HepG2 (cell line): Measurements from ENCODE around the gene HOXA4. TPM values are rescaled to one million over a fixed set of nuclear protein-coding genes. Genes with fewer than 3 reads are reported as not detected.

Experiments
- ATAC-seq: fragments of 200-7000 bp; cut with Tn5 transposase; 3 replicates; pipeline ENCODE4 v1.9.1; 2020; ENCODE audit warnings: mild to moderate bottlenecking, moderate library complexity
- BruUV-seq: library from RNA; stranded (reverse); fragments of 400-500 nt; replicated peaks from 2 replicates; lab custom pipeline; 2021; lab: Mats Ljungman, UMichigan
- CTCF ChIA-PET: fragments of 300-600 bp; formaldehyde crosslinking; extraction: SDS; loops from one replicate; lab custom pipeline; 2021; ENCODE audit warnings: low total read pairs, inconsistent platforms, low intra/inter-chr PET ratio; lab: Yijun Ruan, JAX
- POLR2A ChIA-PET: fragments of 350-600 bp; sonication (Branson Sonifier 250); formaldehyde crosslinking; loops from one replicate; lab custom pipeline; 2020; ENCODE audit warnings: antibody characterized with exemption, inconsistent platforms; lab: Yijun Ruan, JAX
- DNase-seq: peaks from one replicate; pipeline ENCODE4 v3.0.0-alpha.2; 2015; ENCODE audit warnings: low spot score
- FAIRE-seq: peaks from 3 replicates; lab custom pipeline; 2011; peaks lifted over from hg19 to GRCh38; lab: Jason Lieb, UNC
- H2AFZ ChIP-seq: one replicate; pipeline ENCODE4 v1.6.1; 2011; ENCODE audit warnings: low read length, inconsistent platforms
- H3K27ac ChIP-seq: fragments of 300-600 bp; 3 replicates; pipeline ENCODE4 v1.8.0; 2011; ENCODE audit warnings: mixed run types, mild to moderate bottlenecking, mixed read lengths, low read length, inconsistent platforms; ENCODE audit not compliant: insufficient read depth; ENCODE audit errors: extremely low read length
- H3K27me3 ChIP-seq, 2 experiments: fragments of 200-600 bp in 1 of 2; 2 replicates in 1 of 2; 3 replicates in 1 of 2; pipeline versions ENCODE4 v1.6.0 to v1.8.0; 2011; ENCODE audit warnings: low read length in 2 of 2, mild to moderate bottlenecking in 2 of 2, moderate library complexity in 2 of 2, inconsistent platforms in 1 of 2; ENCODE audit not compliant: insufficient read depth in 2 of 2, control insufficient read depth in 1 of 2
- H3K36me3 ChIP-seq, 2 experiments: fragments of 200-600 bp in 1 of 2; replicated peaks in 1 of 2; 2 replicates in 1 of 2; 3 replicates in 1 of 2; pipeline versions ENCODE4 v1.5.1 to v1.8.0; 2011; ENCODE audit warnings: low read length in 2 of 2, inconsistent platforms in 1 of 2; ENCODE audit not compliant: insufficient read depth in 2 of 2, control insufficient read depth in 1 of 2
- H3K4me1 ChIP-seq: 2 replicates; pipeline ENCODE4 v1.5.1; 2012; ENCODE audit warnings: low read length, inconsistent platforms; ENCODE audit not compliant: insufficient read depth
- H3K4me2 ChIP-seq: 2 replicates; pipeline ENCODE4 v1.6.0; 2011; ENCODE audit warnings: low read depth, low read length, inconsistent platforms
- H3K4me3 ChIP-seq, 3 experiments: fragments of 200-600 bp in 1 of 3; sonication (generic), shearing (Covaris generic) in 1 of 3; replicated peaks in 1 of 3; 2 replicates each; pipeline ENCODE4 v1.5.1; 2011 to 2016; ENCODE audit warnings: low read length in 3 of 3, inconsistent platforms in 2 of 3, low read depth in 2 of 3, mild to moderate bottlenecking in 2 of 3, control low read depth in 1 of 3, mixed read lengths in 1 of 3; ENCODE audit not compliant: insufficient read depth in 1 of 3
- H3K79me2 ChIP-seq: one replicate; pipeline ENCODE4 v1.6.1; 2011; ENCODE audit warnings: low read length, inconsistent platforms; ENCODE audit not compliant: insufficient read depth
- H3K9ac ChIP-seq: 2 replicates; pipeline ENCODE4 v1.6.0; 2011; ENCODE audit warnings: mild to moderate bottlenecking, low read depth, low read length, inconsistent platforms; ENCODE audit not compliant: insufficient read depth
- H3K9me3 ChIP-seq: 2 replicates; pipeline ENCODE4 v1.5.1; 2012; ENCODE audit warnings: mild to moderate bottlenecking, low read length
- H4K20me1 ChIP-seq: 2 replicates; pipeline ENCODE4 v1.6.0; 2011; ENCODE audit warnings: inconsistent platforms, mild to moderate bottlenecking, low read length, moderate library complexity; ENCODE audit not compliant: insufficient read depth
- CCDC6 ChIP-seq: sonication (generic); formaldehyde crosslinking; IDR thresholded peaks from 2 replicates; pipeline ENCODE4 v1.8.1; 2022; ENCODE audit warnings: mild to moderate bottlenecking, missing genetic modification reagents, moderate library complexity
- CHD4 ChIP-seq: fragments of 200-600 bp; sonication (generic); IDR thresholded peaks from 2 replicates; pipeline ENCODE4 v1.7.0; 2017; ENCODE audit warnings: mild to moderate bottlenecking, low read length, borderline replicate concordance
- HDAC2 ChIP-seq: sonication (generic); formaldehyde crosslinking; IDR thresholded peaks from 2 replicates; pipeline ENCODE4 v1.4.0; 2020; ENCODE audit warnings: missing genetic modification reagents
- KDM5A ChIP-seq: fragments of 200-600 bp; sonication (generic); IDR thresholded peaks from 2 replicates; pipeline ENCODE4 v1.7.0; 2018; ENCODE audit warnings: antibody characterized with exemption, mild to moderate bottlenecking, low read length, borderline replicate concordance
- MXI1 ChIP-seq: IDR thresholded peaks from 3 replicates; pipeline ENCODE4 v1.6.1; 2012; ENCODE audit warnings: low read depth, low read length, inconsistent platforms, borderline replicate concordance
- SIX1 ChIP-seq: sonication (generic); formaldehyde crosslinking; IDR thresholded peaks from 2 replicates; pipeline ENCODE4 v1.4.0; 2020; ENCODE audit warnings: missing genetic modification reagents, borderline replicate concordance
- SSRP1 ChIP-seq: IDR thresholded peaks from 2 replicates; pipeline ENCODE4 v1.6.1; 2016; ENCODE audit warnings: control low read depth
- YEATS2 ChIP-seq: sonication (generic); formaldehyde crosslinking; IDR thresholded peaks from 2 replicates; pipeline ENCODE4 v1.4.0; 2020; ENCODE audit warnings: missing genetic modification reagents, borderline replicate concordance
- YY1 ChIP-seq: IDR thresholded peaks from 2 replicates; pipeline ENCODE4 v1.6.1; 2011; ENCODE audit warnings: low read length, low read depth, moderate library complexity, mild to moderate bottlenecking; ENCODE audit not compliant: insufficient read depth, insufficient replicate concordance
- ZBTB3 ChIP-seq: sonication (generic); formaldehyde crosslinking; IDR thresholded peaks from 2 replicates; pipeline ENCODE4 v1.4.0; 2020; ENCODE audit warnings: low read depth, mild to moderate bottlenecking, moderate library complexity, missing genetic modification reagents, borderline replicate concordance
- ZFP62 ChIP-seq: sonication (generic); formaldehyde crosslinking; IDR thresholded peaks from 2 replicates; pipeline ENCODE4 v1.4.0; 2020; ENCODE audit warnings: missing genetic modification reagents
- ZNF446 ChIP-seq: sonication (generic); formaldehyde crosslinking; IDR thresholded peaks from 2 replicates; pipeline ENCODE4 v1.5.0; 2020; ENCODE audit warnings: mild to moderate bottlenecking, missing genetic modification reagents
- ZNF484 ChIP-seq: sonication (generic); formaldehyde crosslinking; IDR thresholded peaks from 2 replicates; pipeline ENCODE4 v1.5.1; 2020; ENCODE audit warnings: mild to moderate bottlenecking, low read depth, missing genetic modification reagents, borderline replicate concordance
- ZNF512B ChIP-seq: sonication (generic); formaldehyde crosslinking; IDR thresholded peaks from 2 replicates; pipeline ENCODE4 v1.5.1; 2020; ENCODE audit warnings: missing genetic modification reagents, mild to moderate bottlenecking, borderline replicate concordance
- ZNF556 ChIP-seq: sonication (generic); formaldehyde crosslinking; IDR thresholded peaks from 2 replicates; pipeline ENCODE4 v1.4.0; 2020; ENCODE audit warnings: mild to moderate bottlenecking, missing genetic modification reagents, borderline replicate concordance
- ZNF768 ChIP-seq: sonication (generic); formaldehyde crosslinking; IDR thresholded peaks from 2 replicates; pipeline ENCODE4 v1.4.0; 2020; ENCODE audit warnings: missing genetic modification reagents
- WGBS: methylation state at CpG from one replicate; pipeline ENCODE4 v1.1.6; 2017; ENCODE audit warnings: low lambda C conversion rate; 5-methylcytosine and 5-hydroxymethylcytosine counted together
- in situ Hi-C: cut with HindIII; loops from 2 replicates; pipeline ENCODE4 v1.10.0; 2017; ENCODE audit warnings: low pct_unique_long_range_greater_than_20kb; ENCODE audit not compliant: extremely low pct_ligation_motif_present
- intact Hi-C: fragments of 100-400 bp; cut with micrococcal nuclease; formaldehyde crosslinking; loops from one replicate; pipeline ENCODE4 v1.10.0; 2022; ENCODE audit not compliant: unreplicated experiment
- polyA plus RNA-seq, 8 experiments: library from polyadenylated mRNA; depleted of rRNA in 3 of 8; stranded (reverse) in 7 of 8; unstranded in 1 of 8; fragments of >200 nt; fragmentation: Illumina TruSeq in 4 of 8; extraction: Trizol in 4 of 8; gene quantifications; 2 replicates each; pipeline versions ENCODE4 v1.2.1 to v1.2.3, GENCODE V29; 2011 to 2016; ENCODE audit warnings: low read depth in 4 of 8, missing spikeins in 1 of 8, mixed read lengths in 1 of 8; ENCODE audit not compliant: insufficient read depth in 1 of 8
- total RNA-seq, 5 experiments: library from RNA; depleted of rRNA; stranded (reverse); fragments of >200 nt; fragmentation: Illumina TruSeq; extraction: Trizol; gene quantifications; 2 replicates each; pipeline ENCODE4 v1.2.3, GENCODE V29; 2016; ENCODE audit warnings: low read depth in 1 of 5
- TF ChIP-seq, protein P1 (sequence below): sonication (generic); formaldehyde crosslinking; IDR thresholded peaks from 2 replicates; pipeline ENCODE4 v1.9.0; 2021; ENCODE audit warnings: missing genetic modification reagents, mild to moderate bottlenecking, borderline replicate concordance

Gene HOXA4
- total and polyA plus RNA-seq, 2 of the 13 experiments (the other 11 are each of a cell fraction or from before 2014, with no cell fraction given) = 2.4 to 5.4 TPM

DNA sequence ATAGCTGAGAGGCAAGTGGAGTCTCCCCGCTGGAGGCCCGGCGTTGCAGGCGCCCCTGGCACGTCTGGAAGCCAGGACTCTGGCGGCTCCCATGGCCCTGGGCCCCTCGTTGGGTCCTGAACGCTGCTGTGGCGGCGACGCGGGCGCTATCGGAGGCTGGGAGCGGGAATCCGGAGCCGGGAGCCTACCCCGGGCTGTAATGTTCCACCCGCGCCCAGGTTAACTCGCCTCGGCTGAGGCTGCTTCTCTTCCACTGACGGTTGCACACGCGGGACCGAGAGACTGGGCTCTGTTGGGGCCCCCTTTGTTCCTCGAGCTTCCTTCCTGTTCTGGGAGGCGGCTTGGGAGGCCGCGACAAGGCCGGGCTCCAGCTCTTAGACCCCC, 14.2 kb upstream of the HOXA4 start:
- no peaks in the 10 kb centered on the region for H3K27me3 ChIP-seq
- BruUV-seq = no TSS peak

More for the DNA sequence above, 14.2 kb upstream of the HOXA4 start:
- ATAC-seq = no peak
- intact Hi-C loops (loop anchor here (5.0 kb wide), 1 partner anchor 767 kb away; no protein-coding TSS in a partner anchor), in situ Hi-C loops (no loop called here)
- Histone ChIP-seq H3K4me1 (peaks cover 27% of the 10 kb centered on the region), H3K27ac (no peak overlapping the region), H3K79me2 (peaks cover 5% of the 10 kb centered on the region), H2AFZ (no peak overlapping the region), H3K36me3 (no peaks in the 10 kb centered on the region; a peak in 2 of 5 replicates), H3K9ac (no peak overlapping the region), H4K20me1 (no peaks in the 10 kb centered on the region), H3K4me3 (no peak overlapping the region), H3K9me3 (no peaks in the 10 kb centered on the region), H3K4me2 (no peak overlapping the region)
- ChIA-PET POLR2A (no interaction called here), CTCF (interaction anchor here (1.6 to 1.8 kb wide), 2 partner anchors 291 to 301 kb away, joined by 4 to 14 read pairs; no protein-coding TSS in a partner anchor)
- 96% methylated on average over 23 of the region's 31 CpGs for WGBS
- no peak for TF ChIP-seq KDM5A
- no peak for TF ChIP-seq SIX1 (CRISPR knock-in tag)
- TF ChIP-seq YEATS2 (CRISPR knock-in tag) = no peak
- TF ChIP-seq ZNF484 = no peak
- no peak for TF ChIP-seq ZFP62
- no peak for TF ChIP-seq SSRP1
- no peak for TF ChIP-seq ZNF768 (CRISPR knock-in tag)
- TF ChIP-seq, protein P1, sequence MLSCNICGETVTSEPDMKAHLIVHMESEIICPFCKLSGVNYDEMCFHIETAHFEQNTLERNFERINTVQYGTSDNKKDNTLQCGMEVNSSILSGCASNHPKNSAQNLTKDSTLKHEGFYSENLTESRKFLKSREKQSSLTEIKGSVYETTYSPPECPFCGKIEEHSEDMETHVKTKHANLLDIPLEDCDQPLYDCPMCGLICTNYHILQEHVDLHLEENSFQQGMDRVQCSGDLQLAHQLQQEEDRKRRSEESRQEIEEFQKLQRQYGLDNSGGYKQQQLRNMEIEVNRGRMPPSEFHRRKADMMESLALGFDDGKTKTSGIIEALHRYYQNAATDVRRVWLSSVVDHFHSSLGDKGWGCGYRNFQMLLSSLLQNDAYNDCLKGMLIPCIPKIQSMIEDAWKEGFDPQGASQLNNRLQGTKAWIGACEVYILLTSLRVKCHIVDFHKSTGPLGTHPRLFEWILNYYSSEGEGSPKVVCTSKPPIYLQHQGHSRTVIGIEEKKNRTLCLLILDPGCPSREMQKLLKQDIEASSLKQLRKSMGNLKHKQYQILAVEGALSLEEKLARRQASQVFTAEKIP = no peak
- TF ChIP-seq CCDC6 = no peak
- no peak for TF ChIP-seq YY1
- no peak for TF ChIP-seq HDAC2 (CRISPR knock-in tag)
- no peak for TF ChIP-seq MXI1
- no peak for TF ChIP-seq ZNF556 (CRISPR knock-in tag)
- TF ChIP-seq ZBTB3 (CRISPR knock-in tag) = no peak
- TF ChIP-seq ZNF446 (CRISPR knock-in tag) = no peak
- no peak for TF ChIP-seq ZNF512B (CRISPR knock-in tag)
- no peak for TF ChIP-seq CHD4
- no peak for FAIRE-seq
- no peak for DNase-seq
